ENCODE measurements around the gene SPEN. TPM values are rescaled to one million over a fixed set of nuclear protein-coding genes. Genes with fewer than 3 reads are reported as not detected.

Gene SPEN
- total and polyA plus RNA-seq, 9 of the 15 experiments (the other 6 are each of a cell fraction or from before 2014, with no cell fraction given), result 5.7 to 87.5 (median 27.2) TPM

DNA sequence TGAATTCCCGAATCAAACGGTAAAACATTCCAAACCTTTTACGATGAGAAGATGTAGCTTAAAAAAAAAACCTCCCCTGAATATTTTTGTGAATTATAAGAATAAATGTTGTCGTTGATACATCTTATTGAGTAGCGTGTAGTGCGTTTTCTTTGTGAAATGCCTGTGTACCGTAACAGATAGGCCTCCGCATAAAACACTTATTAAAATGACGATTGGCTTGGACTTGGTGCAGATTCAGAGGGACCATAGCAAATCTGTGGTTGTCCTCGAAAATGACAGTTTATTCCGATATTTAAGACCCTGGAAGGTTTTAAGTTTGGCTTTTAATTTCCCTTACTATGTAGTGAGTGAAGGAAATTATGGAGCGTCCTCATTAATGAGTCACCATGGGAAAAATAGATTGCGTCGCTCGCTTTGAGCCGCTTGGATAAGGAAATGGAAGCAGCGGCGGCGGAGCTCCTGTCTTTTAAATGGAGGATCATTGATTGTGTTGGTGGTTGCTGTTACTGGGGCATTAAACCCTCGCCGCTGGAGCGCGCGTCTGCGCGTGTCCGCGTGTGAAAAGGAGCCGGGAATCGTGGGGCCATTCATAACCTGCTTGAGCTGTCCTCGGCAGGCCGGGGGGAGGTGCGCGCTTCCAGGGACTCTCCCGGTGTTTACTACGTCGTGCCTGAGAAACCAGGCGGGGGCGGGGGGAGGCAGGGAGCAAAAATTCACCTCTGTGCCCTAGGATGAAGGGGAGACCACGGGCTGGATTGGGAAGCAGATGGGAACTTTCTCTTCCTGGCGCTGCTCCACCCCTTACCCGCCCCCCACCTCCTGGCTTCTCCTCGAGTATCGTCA is 1.6 kb downstream of the SPEN start (continued):
- peak; percentile 70 to 82 for TF ChIP-seq FOXK2 (conservative IDR thresholded peaks at IDR 0.05 in 1 of 2, IDR thresholded peaks at IDR 0.05 in 1 of 2; ENCODE audit: low read depth in 2 of 2)
- TF ChIP-seq ZNF444 (CRISPR knock-in tag; IDR thresholded peaks at IDR 0.05), result no peak
- no peak for TF ChIP-seq PRPF4 (IDR thresholded peaks at IDR 0.05; ENCODE audit: insufficient read depth, low read depth, low read length, poor library complexity, severe bottlenecking)
- no peak for TF ChIP-seq PTRF (tag; IDR thresholded peaks at IDR 0.05)
- TF ChIP-seq, protein P1, sequence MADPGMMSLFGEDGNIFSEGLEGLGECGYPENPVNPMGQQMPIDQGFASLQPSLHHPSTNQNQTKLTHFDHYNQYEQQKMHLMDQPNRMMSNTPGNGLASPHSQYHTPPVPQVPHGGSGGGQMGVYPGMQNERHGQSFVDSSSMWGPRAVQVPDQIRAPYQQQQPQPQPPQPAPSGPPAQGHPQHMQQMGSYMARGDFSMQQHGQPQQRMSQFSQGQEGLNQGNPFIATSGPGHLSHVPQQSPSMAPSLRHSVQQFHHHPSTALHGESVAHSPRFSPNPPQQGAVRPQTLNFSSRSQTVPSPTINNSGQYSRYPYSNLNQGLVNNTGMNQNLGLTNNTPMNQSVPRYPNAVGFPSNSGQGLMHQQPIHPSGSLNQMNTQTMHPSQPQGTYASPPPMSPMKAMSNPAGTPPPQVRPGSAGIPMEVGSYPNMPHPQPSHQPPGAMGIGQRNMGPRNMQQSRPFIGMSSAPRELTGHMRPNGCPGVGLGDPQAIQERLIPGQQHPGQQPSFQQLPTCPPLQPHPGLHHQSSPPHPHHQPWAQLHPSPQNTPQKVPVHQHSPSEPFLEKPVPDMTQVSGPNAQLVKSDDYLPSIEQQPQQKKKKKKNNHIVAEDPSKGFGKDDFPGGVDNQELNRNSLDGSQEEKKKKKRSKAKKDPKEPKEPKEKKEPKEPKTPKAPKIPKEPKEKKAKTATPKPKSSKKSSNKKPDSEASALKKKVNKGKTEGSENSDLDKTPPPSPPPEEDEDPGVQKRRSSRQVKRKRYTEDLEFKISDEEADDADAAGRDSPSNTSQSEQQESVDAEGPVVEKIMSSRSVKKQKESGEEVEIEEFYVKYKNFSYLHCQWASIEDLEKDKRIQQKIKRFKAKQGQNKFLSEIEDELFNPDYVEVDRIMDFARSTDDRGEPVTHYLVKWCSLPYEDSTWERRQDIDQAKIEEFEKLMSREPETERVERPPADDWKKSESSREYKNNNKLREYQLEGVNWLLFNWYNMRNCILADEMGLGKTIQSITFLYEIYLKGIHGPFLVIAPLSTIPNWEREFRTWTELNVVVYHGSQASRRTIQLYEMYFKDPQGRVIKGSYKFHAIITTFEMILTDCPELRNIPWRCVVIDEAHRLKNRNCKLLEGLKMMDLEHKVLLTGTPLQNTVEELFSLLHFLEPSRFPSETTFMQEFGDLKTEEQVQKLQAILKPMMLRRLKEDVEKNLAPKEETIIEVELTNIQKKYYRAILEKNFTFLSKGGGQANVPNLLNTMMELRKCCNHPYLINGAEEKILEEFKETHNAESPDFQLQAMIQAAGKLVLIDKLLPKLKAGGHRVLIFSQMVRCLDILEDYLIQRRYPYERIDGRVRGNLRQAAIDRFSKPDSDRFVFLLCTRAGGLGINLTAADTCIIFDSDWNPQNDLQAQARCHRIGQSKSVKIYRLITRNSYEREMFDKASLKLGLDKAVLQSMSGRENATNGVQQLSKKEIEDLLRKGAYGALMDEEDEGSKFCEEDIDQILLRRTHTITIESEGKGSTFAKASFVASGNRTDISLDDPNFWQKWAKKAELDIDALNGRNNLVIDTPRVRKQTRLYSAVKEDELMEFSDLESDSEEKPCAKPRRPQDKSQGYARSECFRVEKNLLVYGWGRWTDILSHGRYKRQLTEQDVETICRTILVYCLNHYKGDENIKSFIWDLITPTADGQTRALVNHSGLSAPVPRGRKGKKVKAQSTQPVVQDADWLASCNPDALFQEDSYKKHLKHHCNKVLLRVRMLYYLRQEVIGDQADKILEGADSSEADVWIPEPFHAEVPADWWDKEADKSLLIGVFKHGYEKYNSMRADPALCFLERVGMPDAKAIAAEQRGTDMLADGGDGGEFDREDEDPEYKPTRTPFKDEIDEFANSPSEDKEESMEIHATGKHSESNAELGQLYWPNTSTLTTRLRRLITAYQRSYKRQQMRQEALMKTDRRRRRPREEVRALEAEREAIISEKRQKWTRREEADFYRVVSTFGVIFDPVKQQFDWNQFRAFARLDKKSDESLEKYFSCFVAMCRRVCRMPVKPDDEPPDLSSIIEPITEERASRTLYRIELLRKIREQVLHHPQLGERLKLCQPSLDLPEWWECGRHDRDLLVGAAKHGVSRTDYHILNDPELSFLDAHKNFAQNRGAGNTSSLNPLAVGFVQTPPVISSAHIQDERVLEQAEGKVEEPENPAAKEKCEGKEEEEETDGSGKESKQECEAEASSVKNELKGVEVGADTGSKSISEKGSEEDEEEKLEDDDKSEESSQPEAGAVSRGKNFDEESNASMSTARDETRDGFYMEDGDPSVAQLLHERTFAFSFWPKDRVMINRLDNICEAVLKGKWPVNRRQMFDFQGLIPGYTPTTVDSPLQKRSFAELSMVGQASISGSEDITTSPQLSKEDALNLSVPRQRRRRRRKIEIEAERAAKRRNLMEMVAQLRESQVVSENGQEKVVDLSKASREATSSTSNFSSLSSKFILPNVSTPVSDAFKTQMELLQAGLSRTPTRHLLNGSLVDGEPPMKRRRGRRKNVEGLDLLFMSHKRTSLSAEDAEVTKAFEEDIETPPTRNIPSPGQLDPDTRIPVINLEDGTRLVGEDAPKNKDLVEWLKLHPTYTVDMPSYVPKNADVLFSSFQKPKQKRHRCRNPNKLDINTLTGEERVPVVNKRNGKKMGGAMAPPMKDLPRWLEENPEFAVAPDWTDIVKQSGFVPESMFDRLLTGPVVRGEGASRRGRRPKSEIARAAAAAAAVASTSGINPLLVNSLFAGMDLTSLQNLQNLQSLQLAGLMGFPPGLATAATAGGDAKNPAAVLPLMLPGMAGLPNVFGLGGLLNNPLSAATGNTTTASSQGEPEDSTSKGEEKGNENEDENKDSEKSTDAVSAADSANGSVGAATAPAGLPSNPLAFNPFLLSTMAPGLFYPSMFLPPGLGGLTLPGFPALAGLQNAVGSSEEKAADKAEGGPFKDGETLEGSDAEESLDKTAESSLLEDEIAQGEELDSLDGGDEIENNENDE (IDR thresholded peaks at IDR 0.05; ENCODE audit: low read depth, low read length), result no peak
- TF ChIP-seq, protein P2, sequence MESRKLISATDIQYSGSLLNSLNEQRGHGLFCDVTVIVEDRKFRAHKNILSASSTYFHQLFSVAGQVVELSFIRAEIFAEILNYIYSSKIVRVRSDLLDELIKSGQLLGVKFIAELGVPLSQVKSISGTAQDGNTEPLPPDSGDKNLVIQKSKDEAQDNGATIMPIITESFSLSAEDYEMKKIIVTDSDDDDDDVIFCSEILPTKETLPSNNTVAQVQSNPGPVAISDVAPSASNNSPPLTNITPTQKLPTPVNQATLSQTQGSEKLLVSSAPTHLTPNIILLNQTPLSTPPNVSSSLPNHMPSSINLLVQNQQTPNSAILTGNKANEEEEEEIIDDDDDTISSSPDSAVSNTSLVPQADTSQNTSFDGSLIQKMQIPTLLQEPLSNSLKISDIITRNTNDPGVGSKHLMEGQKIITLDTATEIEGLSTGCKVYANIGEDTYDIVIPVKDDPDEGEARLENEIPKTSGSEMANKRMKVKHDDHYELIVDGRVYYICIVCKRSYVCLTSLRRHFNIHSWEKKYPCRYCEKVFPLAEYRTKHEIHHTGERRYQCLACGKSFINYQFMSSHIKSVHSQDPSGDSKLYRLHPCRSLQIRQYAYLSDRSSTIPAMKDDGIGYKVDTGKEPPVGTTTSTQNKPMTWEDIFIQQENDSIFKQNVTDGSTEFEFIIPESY (CRISPR knock-in tag; IDR thresholded peaks at IDR 0.05), result peak; percentile 61
- TF ChIP-seq HMGN3 (IDR thresholded peaks at IDR 0.05; ENCODE audit: borderline replicate concordance, extremely low read depth, insufficient read length, low read depth, low read length), result no peak
- TF ChIP-seq CSDE1 (IDR thresholded peaks at IDR 0.05), result 0 out of 4 replicates have a peak, but pooled peaks of 1 of the 2 experiments have one; percentile 27
- TF ChIP-seq, protein P3, sequence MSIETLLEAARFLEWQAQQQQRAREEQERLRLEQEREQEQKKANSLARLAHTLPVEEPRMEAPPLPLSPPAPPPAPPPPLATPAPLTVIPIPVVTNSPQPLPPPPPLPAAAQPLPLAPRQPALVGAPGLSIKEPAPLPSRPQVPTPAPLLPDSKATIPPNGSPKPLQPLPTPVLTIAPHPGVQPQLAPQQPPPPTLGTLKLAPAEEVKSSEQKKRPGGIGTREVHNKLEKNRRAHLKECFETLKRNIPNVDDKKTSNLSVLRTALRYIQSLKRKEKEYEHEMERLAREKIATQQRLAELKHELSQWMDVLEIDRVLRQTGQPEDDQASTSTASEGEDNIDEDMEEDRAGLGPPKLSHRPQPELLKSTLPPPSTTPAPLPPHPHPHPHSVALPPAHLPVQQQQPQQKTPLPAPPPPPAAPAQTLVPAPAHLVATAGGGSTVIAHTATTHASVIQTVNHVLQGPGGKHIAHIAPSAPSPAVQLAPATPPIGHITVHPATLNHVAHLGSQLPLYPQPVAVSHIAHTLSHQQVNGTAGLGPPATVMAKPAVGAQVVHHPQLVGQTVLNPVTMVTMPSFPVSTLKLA (conservative IDR thresholded peaks at IDR 0.05), result no peak
- TF ChIP-seq HNRNPUL1 (IDR thresholded peaks at IDR 0.05; ENCODE audit: low read length), result no peak
- TF ChIP-seq U2AF2 (optimal IDR thresholded peaks at IDR 0.05; ENCODE audit: low read depth, low read length), result no peak

Data from K562 (cell line).